Upper lobe of left lung (tissue), 4 donors: Measurements from ENCODE around the gene MAD1L1.

Experiments used
- CTCF ChIP-seq, 6 experiments: fragments of 450-650 bp in 4 of 6; fragments of 200-600 bp in 2 of 6; sonication (generic) in 2 of 6; IDR thresholded peaks; one replicate each; pipeline ENCODE4 v1.5.1; 2016 to 2019; ENCODE audit warnings: antibody characterized with exemption in 6 of 6
- EP300 ChIP-seq, 4 donors: sonication (generic); formaldehyde crosslinking; IDR thresholded peaks; one replicate each; pipeline ENCODE4 v1.5.1; 2017; ENCODE audit warnings: antibody characterized with exemption in 4 of 4, control low read depth in 2 of 4
- POLR2AphosphoS5 ChIP-seq, 2 donors: sonication (generic); formaldehyde crosslinking; IDR thresholded peaks; one replicate each; pipeline ENCODE4 v1.5.1; 2017; ENCODE audit warnings: antibody characterized with exemption in 2 of 2

GRCh38 chr7:1884583-1885350, 348.0 kb downstream of the MAD1L1 start:
- TF ChIP-seq EP300 (IDR thresholded peaks at IDR 0.05) (no peak), POLR2AphosphoS5 (IDR thresholded peaks at IDR 0.05) (no peak), CTCF (IDR thresholded peaks at IDR 0.05) (no peak)
